NCI-H2196 treated with DMSO at 0.1 percent for 48 hours (cell line): ENCODE measurements around the gene TRIM15.

Experiments used
- DNase-seq: peaks from one replicate; lab custom pipeline; 2025; ENCODE audit not compliant: unreplicated experiment; lab: John Stamatoyannopoulos, UW

TRIM15 gene

GRCh38 chr6:30145818-30146217 is 17.5 kb upstream of the TRIM15 start:
- DNase-seq, result no peak

GRCh38 chr6:30147096-30147495 is 16.2 kb upstream of the TRIM15 start:
- no peak for DNase-seq

- no peak for DNase-seq
Observed at GRCh38 chr6:30149234-30149633, 14.1 kb upstream of the TRIM15 start.

- no peak for DNase-seq
Observed at GRCh38 chr6:30149858-30150550, 13.3 kb upstream of the TRIM15 start.

- DNase-seq, result no peak
Observed at GRCh38 chr6:30150671-30151395, 12.5 kb upstream of the TRIM15 start.

- no peak for DNase-seq
Observed at GRCh38 chr6:30151580-30151979, 11.8 kb upstream of the TRIM15 start.

- DNase-seq, result no peak
Observed at GRCh38 chr6:30152016-30152673, 11.2 kb upstream of the TRIM15 start.

GRCh38 chr6:30152910-30153610 is 10.3 kb upstream of the TRIM15 start:
- no peak for DNase-seq

GRCh38 chr6:30154061-30154460 is 9.3 kb upstream of the TRIM15 start:
- no peak for DNase-seq

- no peak for DNase-seq
Observed at GRCh38 chr6:30154709-30155519, 8.4 kb upstream of the TRIM15 start.

- no peak for DNase-seq
Observed at GRCh38 chr6:30155520-30156261, 7.7 kb upstream of the TRIM15 start.

GRCh38 chr6:30156262-30156599 is 7.1 kb upstream of the TRIM15 start:
- no peak for DNase-seq

- no peak for DNase-seq
Observed at GRCh38 chr6:30156774-30157173, 6.6 kb upstream of the TRIM15 start.

GRCh38 chr6:30157581-30157980 is 5.8 kb upstream of the TRIM15 start:
- DNase-seq, result no peak

GRCh38 chr6:30157999-30158398 is 5.3 kb upstream of the TRIM15 start:
- DNase-seq, result no peak

GRCh38 chr6:30158475-30159040 is 4.8 kb upstream of the TRIM15 start:
- DNase-seq, result no peak

- DNase-seq, result no peak
Observed at GRCh38 chr6:30160008-30160784, 3.1 kb upstream of the TRIM15 start.

GRCh38 chr6:30160785-30161531 is 2.4 kb upstream of the TRIM15 start, which contains the start of gene TRIM10:
Gene TRIM10 (minus strand): TSS chr6:30161211. CDS start chr6:30160858, 353 bp downstream.
- DNase-seq, result no peak
